Fibroblast of the aortic adventitia (primary cell): ENCODE data around the gene SQSTM1. TPM values are rescaled to one million over a fixed set of nuclear protein-coding genes. Genes with fewer than 3 reads are reported as not detected.

Experiments used
- DNase-seq: peaks from one replicate; pipeline ENCODE4 v3.0.0-alpha.2; 2010; ENCODE audit warnings: low read depth
- H3K4me3 ChIP-seq: 2 replicates; pipeline ENCODE4 v1.5.1; 2011; ENCODE audit warnings: low read depth, mild to moderate bottlenecking, control low read depth, low read length, moderate library complexity
- total RNA-seq: library from RNA; depleted of rRNA; stranded (reverse); fragments of >200 nt; gene quantifications from 2 replicates; pipeline ENCODE4 v1.2.3, GENCODE V29; 2012; ENCODE audit warnings: low replicate concordance
- TF ChIP-seq, protein P1 (sequence below): IDR thresholded peaks from 2 replicates; pipeline ENCODE4 v1.5.1; 2011; ENCODE audit warnings: mild to moderate bottlenecking, low read length, control low read depth, inconsistent platforms; ENCODE audit not compliant: insufficient read depth

Gene SQSTM1
- total RNA-seq, 1 donor, result 596 TPM

- TF ChIP-seq, protein P1, sequence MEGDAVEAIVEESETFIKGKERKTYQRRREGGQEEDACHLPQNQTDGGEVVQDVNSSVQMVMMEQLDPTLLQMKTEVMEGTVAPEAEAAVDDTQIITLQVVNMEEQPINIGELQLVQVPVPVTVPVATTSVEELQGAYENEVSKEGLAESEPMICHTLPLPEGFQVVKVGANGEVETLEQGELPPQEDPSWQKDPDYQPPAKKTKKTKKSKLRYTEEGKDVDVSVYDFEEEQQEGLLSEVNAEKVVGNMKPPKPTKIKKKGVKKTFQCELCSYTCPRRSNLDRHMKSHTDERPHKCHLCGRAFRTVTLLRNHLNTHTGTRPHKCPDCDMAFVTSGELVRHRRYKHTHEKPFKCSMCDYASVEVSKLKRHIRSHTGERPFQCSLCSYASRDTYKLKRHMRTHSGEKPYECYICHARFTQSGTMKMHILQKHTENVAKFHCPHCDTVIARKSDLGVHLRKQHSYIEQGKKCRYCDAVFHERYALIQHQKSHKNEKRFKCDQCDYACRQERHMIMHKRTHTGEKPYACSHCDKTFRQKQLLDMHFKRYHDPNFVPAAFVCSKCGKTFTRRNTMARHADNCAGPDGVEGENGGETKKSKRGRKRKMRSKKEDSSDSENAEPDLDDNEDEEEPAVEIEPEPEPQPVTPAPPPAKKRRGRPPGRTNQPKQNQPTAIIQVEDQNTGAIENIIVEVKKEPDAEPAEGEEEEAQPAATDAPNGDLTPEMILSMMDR, result no peak
- DNase-seq, result no peak
Observed at GRCh38 chr5:179880066-179880650, 59.5 kb downstream of the SQSTM1 start.

DNA sequence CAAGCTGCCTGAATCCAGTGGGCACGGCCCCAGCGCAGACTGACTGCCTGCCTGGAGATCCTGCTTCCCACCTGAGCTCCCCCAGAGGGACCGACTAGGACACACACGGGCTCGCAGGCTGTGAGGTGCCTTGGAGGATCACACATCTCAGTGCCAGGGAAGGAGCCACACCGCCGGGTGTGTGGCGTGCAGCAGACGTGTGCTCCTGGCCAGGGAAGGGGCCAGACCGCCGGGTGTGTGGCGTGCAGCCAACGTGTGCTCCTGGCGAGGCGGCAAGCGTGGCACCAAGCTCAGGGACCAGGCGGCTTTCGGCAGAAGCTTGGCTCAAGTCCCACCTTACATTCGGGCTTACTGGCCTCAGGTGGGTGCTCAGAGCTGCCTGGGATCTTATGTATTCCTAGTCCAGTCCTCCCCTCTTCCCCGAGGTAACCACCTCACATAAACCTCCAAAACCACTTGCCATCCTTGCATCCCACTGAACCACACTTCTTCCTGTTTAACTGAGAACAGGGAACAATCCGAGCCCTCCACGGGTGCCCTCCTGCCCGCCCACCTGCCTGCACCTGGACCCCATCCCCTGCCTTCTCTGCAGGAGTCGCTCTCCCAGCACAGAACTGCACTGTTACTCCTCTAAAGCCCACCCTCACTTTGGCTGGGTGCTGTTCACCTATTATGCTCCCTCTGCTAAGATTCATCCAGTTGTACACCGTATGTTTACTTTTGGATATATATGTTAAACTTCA, 60.3 kb downstream of the SQSTM1 start:
- TF ChIP-seq, protein P1, result no peak
- DNase-seq, result no peak

More at GRCh38 chr5:179880066-179880650, 59.5 kb downstream of the SQSTM1 start:
- no peak overlapping the region for H3K4me3 ChIP-seq

DNA sequence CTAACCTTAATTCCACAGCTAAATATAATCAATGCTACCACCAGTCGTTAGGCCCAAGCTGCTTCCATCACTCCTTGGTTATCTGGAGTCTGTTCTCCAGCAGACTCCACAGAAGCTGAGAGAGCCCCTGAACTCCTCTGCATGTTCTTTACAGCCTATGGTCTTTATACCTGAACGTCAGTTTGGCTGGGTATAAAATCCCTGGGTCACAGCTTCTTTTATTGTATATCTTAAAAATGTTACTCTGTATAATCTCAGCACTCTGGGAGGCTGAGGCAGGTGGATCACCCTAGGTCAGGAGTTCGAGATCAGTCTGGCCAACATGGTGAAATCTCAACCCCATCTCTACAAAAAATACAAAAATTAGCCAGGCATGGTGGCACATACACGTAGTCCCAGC, 61.6 kb downstream of the SQSTM1 start:
- no peak overlapping the region for H3K4me3 ChIP-seq
- DNase-seq, result no peak
- TF ChIP-seq, protein P1, result no peak

More for the DNA sequence above, 60.3 kb downstream of the SQSTM1 start:
- no peak overlapping the region for H3K4me3 ChIP-seq

DNA sequence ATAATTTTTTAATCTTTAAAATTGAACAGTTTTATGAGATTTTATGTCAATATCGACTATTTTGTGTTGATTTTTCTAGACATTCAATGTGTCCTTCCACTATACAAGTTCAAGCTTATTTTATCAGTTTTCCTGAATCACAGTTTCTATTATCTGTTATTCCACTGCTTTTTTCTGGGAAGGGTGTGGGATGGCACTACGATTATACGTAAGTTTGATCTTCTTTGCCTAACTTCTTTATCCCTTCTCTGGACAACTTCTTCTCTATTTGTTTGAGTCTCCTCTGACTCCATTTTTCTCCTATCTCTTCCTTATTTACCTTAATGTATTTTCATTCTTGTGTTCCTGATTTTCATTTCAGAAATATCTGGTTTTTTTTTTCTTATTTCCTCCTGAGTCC, 62.5 kb downstream of the SQSTM1 start:
- H3K4me3 ChIP-seq, result no peak overlapping the region
- no peak for DNase-seq
- TF ChIP-seq, protein P1, result no peak

GRCh38 chr5:179885491-179886090, 64.9 kb downstream of the SQSTM1 start:
- TF ChIP-seq, protein P1, result no peak
- H3K4me3 ChIP-seq, result no peak overlapping the region
- no peak for DNase-seq

- no peak overlapping the region for H3K4me3 ChIP-seq
- TF ChIP-seq, protein P1, result no peak
- no peak for DNase-seq
Observed at GRCh38 chr5:179886190-179886911, 65.6 kb downstream of the SQSTM1 start.
